Stimulated activated CD4-positive, alpha-beta T cell treated with anti-CD3 and anti-CD28 coated beads, Interleukin-4, amount 100 ng/mL, for 24 hours (primary cell): ENCODE results near the gene DDRGK1.
"Not testable (repeated sequence)": the region's sequence is repeated elsewhere in the genome, so short reads cannot be mapped to it uniquely, and the experiment has no call there.

Experiments used
- DNase-seq: peaks from one replicate; pipeline ENCODE4 v3.0.0-alpha.2; 2020

Gene DDRGK1

DNA sequence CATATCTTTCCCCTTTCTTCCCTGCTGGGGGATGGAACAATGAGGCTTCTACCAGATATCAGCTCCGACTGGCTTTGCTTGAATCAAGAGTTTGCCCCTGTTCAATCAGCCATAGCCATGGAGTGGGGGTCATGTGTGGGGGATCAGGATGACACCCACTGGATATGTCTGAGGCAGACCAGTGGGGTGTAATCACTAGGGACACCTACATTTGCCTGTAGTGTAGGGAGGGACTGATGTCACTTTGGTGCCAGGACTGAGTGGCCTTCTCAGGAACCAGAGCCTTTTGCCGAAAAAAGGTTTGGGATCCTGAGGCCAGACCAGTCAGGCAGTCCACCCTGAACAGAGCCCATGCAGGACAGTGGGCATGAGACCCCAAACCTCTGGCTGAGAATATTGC, 5.9 kb upstream of the DDRGK1 start:
- DNase-seq, result no peak

DNA sequence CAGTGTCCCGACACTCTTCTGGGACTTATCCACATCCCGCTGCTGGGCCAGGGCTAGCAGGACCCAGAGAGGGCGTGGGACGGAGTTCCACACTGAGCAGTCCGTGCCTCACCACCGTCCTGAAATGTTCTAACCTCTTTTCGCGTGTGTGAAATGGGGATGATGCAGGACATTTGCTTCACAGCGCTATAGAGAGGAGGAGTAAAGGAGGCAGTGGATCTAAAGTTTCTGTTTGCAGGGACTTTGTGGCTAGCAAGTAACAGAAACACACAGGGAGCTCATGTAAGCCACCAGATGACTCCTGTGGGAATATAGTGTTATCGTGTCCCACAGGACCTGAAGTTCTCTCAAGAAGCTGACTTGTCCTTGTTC, 5.5 kb upstream of the DDRGK1 start:
- DNase-seq, result no peak

- DNase-seq, result peak; percentile 69
Measured at GRCh38 chr20:3209257-3209945, 4.9 kb upstream of the DDRGK1 start, which contains the start of gene ITPA. ITPA (plus strand) TSS chr20:3209498; CDS start chr20:3209552, 54 bp downstream.

DNA sequence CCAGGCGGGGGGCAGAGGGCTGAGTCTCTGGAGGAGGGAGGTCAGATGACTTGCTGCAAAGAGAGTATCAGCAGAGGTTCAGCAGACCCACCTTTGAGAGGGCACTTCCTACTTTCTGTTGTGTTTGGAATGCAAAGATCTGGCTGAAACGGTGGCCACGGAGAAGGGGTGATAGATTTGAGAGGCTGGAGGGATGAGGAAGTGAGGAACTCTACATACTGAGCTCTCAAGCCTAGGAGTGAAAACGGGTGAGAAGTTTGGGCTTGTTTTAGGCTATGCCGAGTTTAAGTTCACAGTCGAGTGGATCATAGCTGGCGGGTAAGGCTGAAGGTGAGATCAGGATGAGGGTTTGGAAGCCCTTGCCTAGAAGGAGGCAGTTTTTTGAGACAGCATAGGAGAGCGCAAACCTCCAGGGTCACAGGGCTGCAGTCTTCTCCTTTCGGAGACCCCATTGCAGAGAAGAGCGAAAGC, 4.3 kb upstream of the DDRGK1 start:
- no peak for DNase-seq

DNA sequence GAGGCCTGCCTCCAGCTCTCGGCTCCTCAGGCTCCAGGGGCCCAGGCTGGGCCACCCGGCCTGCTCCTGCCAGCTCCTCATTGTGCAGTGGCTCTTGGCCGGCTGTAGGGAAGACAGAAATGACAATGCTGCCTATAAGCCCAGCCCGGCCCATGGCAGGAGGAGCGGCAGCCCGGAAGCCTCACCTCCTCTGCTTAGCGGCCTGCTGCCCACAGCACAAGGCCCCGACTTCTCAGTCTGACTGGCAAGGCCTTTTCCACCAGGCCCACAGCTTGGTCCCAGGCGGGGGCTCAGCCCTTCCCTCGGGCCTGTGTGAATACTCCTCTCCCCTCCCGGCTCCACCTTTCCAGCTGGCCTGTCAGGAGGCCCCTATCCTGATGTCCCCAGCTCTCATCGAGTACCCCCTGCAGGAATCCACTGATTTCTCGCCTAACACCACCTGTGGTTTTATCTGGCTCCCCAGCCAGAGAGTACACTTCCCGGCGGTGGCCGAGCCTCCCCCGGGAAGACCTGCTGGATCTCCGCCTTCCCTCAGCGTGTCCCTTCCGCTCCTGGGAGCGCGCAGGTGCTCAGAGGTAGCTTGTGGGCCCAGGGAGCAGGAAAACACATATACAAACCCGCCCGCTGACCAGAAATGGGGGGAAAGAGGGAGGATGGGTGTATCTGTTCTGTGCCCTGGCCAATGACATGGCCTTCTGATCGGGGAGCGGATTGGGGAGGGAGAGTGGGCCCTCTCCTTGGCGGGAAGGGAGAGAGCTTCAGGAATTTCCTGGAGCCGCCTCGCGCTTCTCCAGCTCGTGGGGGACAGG, 963 bp downstream of the DDRGK1 start:
- peak; percentile 36 for DNase-seq

- no peak for DNase-seq
Measured at GRCh38 chr20:3202965-3203314, 1.5 kb downstream of the DDRGK1 start.

DNA sequence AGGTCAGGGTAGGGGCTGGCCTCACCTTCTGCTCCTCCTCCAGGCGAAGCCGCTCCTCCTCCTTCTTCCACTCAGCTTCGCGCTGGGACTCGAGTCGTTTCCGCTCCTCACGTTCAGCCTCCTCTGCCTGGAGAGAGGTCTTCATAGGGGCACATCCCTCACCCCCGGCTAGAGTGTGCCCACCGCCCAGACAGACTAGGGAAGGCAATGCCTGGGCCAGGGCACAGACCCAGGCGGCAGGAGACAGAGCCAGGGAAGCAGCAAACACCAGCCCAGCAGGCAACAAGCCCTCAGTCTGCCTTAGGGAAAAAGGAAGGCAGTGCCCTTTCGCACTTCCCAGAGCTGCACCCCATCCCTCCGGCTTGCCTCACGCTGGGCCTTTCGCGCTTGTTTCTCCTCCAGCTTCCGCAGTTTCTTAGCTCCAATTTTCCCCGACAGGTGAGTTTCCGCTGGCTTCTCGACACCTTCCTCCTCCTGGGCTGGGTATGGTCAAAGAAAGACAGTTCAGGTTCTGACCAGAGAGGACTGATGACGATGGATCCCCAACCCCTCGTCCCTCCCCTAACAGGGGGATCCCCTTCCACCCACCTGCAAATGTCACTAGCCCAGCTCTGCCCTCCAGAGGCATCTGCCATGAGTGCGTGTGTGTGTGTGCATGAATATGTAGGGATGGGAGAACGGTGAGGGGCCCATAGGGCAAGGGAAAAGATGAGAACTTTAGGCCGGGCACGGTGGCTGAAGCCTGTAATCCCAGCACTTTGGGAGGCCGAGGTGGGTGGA, 4.3 kb downstream of the DDRGK1 start:
- no peak for DNase-seq

- DNase-seq, result no peak
Measured at GRCh38 chr20:3199206-3199605, 5.3 kb downstream of the DDRGK1 start.

DNA sequence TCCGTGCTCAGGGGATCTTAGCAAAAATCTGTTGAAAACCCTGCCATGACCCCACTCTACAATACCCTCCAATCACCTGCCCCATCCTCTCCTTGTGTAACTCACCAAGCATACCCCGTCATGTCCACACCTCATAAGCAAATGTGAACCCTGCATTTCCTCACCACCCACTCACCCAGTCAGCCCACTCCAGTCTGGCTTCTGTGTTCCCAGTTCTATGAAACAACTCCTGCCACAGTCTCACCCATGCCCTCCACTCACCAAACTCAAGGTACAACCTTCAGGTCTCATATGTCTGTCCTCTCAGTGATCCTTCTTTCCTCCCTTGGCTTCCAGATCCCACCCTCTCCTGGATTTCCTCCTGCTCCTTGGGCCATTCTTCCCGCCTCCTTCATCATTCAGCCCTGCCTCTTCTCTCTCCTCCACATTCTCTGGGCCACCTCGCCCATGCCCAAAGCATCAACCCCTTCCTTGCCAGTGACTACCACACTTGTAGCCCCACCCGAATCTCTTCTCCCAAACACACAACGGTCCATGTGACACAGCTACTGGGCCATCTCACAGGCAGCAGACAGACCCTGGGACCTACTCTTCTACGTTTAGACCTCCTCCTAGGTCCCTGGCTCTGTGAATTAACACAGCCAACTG, 8.8 kb downstream of the DDRGK1 start:
- DNase-seq, result no peak

- no peak for DNase-seq
Measured at GRCh38 chr20:3194617-3195280, 9.7 kb downstream of the DDRGK1 start.

DNA sequence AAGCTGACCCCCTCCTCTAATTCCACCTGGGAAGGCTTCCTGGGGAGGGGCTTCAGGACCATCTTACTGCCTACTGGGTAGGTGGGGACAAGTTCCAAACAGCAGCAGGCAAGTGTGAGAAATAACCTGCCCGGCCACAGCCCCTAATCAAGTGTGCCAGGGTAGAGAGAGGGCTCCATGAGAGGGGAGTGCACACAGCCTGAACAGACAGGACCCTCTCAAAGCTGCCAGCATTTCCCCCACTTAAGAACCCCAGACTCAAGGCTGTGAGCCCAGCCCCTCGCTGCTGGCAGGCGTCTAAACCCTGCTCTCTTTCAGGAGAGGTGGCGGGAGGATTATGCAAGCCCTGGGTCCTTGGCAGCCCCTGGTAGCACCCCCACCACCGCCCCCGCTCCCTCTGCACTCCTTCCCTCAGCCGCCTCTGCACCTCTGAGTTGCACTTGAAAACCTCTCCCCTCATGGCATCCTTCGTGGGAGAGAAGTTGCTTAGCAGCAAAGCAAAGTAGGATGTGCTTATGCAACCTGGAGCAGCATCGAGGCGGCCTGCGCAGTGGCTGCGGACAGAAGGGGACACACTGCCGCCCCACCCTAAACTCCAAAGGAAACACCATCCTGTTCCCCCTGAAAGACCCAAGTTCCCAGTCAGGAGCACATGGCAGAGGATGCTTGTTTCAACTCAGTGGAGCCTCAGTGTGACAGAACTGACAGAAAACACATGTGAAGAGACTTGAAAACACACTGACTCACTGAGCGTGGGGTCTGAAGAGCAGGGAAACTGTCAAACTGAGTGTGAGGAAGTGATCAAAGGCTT, 10.5 kb downstream of the DDRGK1 start:
- no peak for DNase-seq

GRCh38 chr20:3192226-3193015, 12.1 kb downstream of the DDRGK1 start:
- no peak for DNase-seq

GRCh38 chr20:3190681-3191111, 13.8 kb downstream of the DDRGK1 start:
- DNase-seq, result no peak

- DNase-seq, result no peak
Measured at GRCh38 chr20:3189561-3190131, 14.8 kb downstream of the DDRGK1 start.

GRCh38 chr20:3188823-3189413, 15.6 kb downstream of the DDRGK1 start:
- DNase-seq, result no peak

DNA sequence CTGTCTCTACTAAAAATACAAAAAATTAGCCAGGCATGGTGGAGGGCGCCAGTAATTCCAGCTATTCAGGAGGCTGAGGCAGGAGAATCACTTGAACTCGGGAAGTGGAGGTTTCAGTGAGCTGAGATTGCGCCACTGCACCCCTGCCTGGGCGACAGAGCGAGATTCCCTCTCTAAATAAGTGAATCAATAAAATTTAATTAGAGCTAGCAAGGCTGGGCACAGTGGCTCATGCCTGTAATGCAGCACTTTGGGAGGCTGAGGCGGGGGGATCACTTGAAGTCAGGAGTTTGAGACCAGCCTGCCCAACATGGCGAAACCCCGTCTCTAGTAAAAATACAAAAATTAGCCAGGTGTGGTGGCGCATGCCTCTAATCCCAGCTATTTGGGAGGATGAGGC, 16.6 kb downstream of the DDRGK1 start:
- not testable (repeated sequence) for DNase-seq

- DNase-seq, result no peak
Measured at GRCh38 chr20:3183896-3184612, 20.4 kb downstream of the DDRGK1 start.

- DNase-seq, result not testable (repeated sequence)
Measured at GRCh38 chr20:3182429-3182828, 22.1 kb downstream of the DDRGK1 start.

DNA sequence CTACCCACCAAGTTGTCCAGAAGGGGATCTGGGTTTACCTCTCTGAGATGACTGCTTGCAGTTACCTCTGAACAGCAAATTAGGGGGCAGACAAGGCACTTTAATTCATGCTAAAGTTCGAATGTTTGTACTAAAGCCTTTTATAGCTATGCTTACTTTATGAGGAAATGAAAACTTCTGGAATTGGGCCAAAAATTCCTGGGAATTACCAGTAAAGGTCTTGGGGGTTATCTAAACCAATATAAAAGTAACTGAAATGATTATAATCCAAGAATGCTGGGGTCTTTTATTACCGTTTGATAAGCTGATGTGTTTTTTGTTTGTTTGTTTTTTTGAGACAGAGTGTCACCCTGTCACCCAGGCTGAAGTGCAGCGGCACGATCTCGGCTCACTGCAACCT, 23.2 kb downstream of the DDRGK1 start:
- DNase-seq, result no peak
